ENCODE measurements around the gene TCF20. TPM values are rescaled to one million over a fixed set of nuclear protein-coding genes. Genes with fewer than 3 reads are reported as not detected.

The TCF20 gene
- total and polyA plus RNA-seq, 8 donors: 7.8 to 28.3 (median 17.0) TPM

DNA sequence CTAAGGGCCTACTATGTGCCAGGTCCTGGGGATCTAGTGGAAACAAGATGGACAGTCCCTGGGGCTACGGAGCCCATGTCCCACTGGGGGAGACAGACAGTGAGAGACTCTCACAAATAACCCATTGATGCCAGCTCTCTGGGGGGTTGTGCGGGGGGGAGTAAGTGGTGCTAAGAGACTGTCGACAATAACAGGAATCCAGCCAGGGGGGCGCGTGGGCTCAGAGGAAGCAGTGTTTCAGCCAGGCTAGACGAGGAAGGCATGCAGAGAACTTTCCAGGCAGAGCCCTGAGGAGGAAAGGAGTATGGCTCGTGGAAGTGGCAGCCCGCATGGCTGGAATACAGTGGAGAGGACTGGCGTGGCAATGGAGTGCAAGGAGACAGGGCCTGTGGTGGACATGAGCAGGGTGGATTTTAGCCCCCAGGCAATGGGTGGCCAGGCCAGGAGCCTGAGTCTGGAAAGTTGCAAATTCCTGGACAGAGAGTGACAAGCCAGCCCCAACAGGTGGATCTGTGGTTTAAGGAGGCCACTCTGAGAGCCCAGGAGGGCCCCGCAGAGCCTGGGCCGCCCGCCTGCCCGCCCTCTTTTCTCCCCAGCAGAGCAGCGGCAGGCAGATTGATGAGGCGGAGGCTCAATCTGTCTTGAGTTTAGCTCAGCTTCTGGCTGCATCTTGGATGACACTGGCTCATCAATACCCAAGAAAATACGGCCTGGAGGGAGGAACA lies 40.0 kb upstream of the TCF20 start:
- FAIRE-seq: no peak
- Histone ChIP-seq H3K9me3 (no peaks in the 10 kb centered on the region), H3K27ac (no peak overlapping the region), H3K4me1 (peaks cover 0 to 8% (median 6%) of the 10 kb centered on the region in 3 donors), H3K4me3 (no peak overlapping the region), H3K27me3 (no peaks in the 10 kb centered on the region), H3K36me3 (no peaks in the 10 kb centered on the region)
- no peak for TF ChIP-seq CTCF (IDR thresholded peaks at IDR 0.05)
- 82 to 87% methylated on average over 16 of the region's 16 CpGs for WGBS, 2 donors
- DNase-seq: no peak
- ATAC-seq: no peak
- intact Hi-C loops (cut with DNase I): no loop called here

- H3K9me3 ChIP-seq: no peaks in the 10 kb centered on the region
- 83 to 94% methylated on average over 3 of the region's 3 CpGs for WGBS, 2 donors
- intact Hi-C loops (cut with DNase I): no loop called here
These were observed 39.4 kb upstream of the TCF20 start for GRCh38 chr22:42309865-42310264.

DNA sequence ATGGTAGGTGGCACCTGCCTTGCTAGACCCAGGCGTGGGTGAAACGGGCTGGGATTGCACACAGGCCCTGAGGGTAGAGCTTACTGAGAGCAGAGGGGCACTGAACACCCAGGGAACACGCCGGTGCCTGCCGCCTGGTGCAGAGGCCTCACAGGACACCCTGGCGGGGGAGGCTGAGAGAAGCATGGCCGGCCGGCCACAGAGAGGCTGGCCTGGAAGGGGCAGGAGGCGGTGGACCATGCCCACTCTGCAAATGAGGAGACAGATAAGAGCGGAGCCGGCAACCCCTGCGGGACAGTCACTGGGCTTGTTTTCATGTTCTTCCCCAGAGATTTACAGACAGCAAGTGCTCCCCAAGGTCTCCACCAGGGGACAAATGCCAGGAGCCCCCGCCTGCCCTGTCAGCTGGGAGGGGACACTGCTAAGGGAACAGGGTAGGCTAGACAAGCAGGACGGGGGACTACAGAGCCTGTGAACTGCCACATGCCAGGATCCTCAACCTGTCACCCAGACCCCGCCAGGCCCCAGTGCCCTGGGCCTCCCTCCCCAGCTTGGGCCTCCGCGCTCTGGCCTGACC lies 38.5 kb upstream of the TCF20 start:
- no peak for FAIRE-seq
- WGBS, 2 donors: 85 to 90% methylated on average over 15 to 17 of the region's 17 CpGs
- Histone ChIP-seq H3K9me3 (no peaks in the 10 kb centered on the region), H3K36me3 (no peaks in the 10 kb centered on the region), H3K4me1 (peaks cover 0 to 1% (median 0%) of the 10 kb centered on the region in 3 donors), H3K27ac (no peak overlapping the region), H3K27me3 (no peaks in the 10 kb centered on the region), H3K4me3 (no peak overlapping the region)
- no peak for DNase-seq
- TF ChIP-seq CTCF (IDR thresholded peaks at IDR 0.05): no peak
- ATAC-seq: no peak
- intact Hi-C loops (cut with DNase I): no loop called here

More at GRCh38 chr22:42309865-42310264, 39.4 kb upstream of the TCF20 start:
- Histone ChIP-seq H3K27me3 (no peaks in the 10 kb centered on the region), H3K36me3 (no peaks in the 10 kb centered on the region), H3K27ac (no peak overlapping the region), H3K4me1 (peaks cover 0 to 8% (median 6%) of the 10 kb centered on the region in 3 donors), H3K4me3 (no peak overlapping the region)
- ATAC-seq (no peak), FAIRE-seq (no peak), DNase-seq (no peak)
- no peak for TF ChIP-seq CTCF (IDR thresholded peaks at IDR 0.05)

DNA sequence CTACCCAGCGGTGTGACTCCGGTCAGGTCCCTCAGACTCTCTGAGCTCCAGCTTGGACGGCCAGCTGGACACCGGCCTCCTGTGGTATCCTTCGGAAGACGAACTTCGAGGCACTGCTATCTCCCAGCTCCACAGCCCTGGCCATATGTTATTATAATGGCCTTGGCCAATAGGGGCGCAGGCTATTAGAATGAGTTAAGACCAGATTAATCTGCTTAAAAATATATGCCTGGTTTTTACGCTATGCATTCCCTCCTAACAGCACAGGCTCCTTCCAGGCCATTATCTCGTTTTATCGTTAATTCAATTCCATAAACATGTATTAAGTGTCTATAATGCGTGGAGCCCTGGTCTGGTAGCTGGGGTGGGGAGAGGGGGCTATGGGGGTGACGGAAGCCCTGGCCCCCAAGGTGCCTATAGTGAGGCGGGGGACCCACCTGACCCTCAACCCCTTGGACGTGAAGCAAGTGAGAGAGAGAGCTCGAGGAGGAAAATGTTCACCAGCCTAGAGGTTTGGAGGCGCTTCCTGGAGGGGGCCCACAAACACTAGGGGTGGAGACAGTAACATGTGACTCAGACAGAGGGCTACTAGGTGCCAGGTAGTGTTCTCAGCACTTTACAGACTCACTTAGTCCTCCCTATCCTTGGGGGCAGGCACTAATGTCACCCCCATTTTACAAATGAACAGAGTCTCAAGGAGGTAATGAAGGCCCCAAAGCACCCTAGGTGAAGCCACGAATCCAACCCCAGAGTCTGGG lies 37.5 kb upstream of the TCF20 start:
- intact Hi-C loops (cut with DNase I): no loop called here
- 88 to 93% methylated on average over 18 of the region's 18 CpGs for WGBS, 2 donors
- no peak overlapping the region for H3K27ac ChIP-seq

More for the DNA sequence above, 37.5 kb upstream of the TCF20 start:
- Histone ChIP-seq H3K4me3 (no peak overlapping the region), H3K4me1 (no peaks in the 10 kb centered on the region), H3K27me3 (no peaks in the 10 kb centered on the region), H3K9me3 (no peaks in the 10 kb centered on the region), H3K36me3 (no peaks in the 10 kb centered on the region)
- DNase-seq: no peak
- TF ChIP-seq CTCF (IDR thresholded peaks at IDR 0.05): no peak
- no peak for FAIRE-seq
- ATAC-seq: no peak

Data from pancreas (tissue), 10 donors.